ENCODE data around the gene PSMD13.

GRCh38 chr11:199004-199581 is 37.7 kb upstream of the PSMD13 start:
- TF ChIP-seq CTCF (IDR thresholded peaks at IDR 0.05; ENCODE audit: low read depth, low read length, missing input control) (no peak), RAD21 (IDR thresholded peaks at IDR 0.05) (no peak), JUND (IDR thresholded peaks at IDR 0.05) (no peak), TAF1 (conservative IDR thresholded peaks at IDR 0.05) (no peak), EGR1 (IDR thresholded peaks at IDR 0.05; ENCODE audit: low read depth in 2 of 2) (no peak), MAX (IDR thresholded peaks at IDR 0.05) (no peak)

All from liver (tissue), 3 donors.